H1 (cell line): ENCODE results near the gene LY6G5C. TPM values are rescaled to one million over a fixed set of nuclear protein-coding genes. Genes with fewer than 3 reads are reported as not detected.

Experiments used
- CTCF ChIA-PET: fragments of 300-600 bp; sonication (Branson Sonifier 250); formaldehyde crosslinking; loops from one replicate; lab custom pipeline; 2021; ENCODE audit not compliant: partially characterized antibody; lab: Charles Lee
- POLR2A ChIA-PET: fragments of 300-600 bp; sonication (Branson Sonifier 250); formaldehyde crosslinking; loops from one replicate; lab custom pipeline; 2021; ENCODE audit warnings: inconsistent platforms; ENCODE audit not compliant: partially characterized antibody; lab: Charles Lee
- DNase-seq, 2 experiments: peaks; one replicate each; pipeline versions ENCODE4 v3.0.0 to v3.0.0-alpha.2; 2010 to 2022; ENCODE audit warnings: low spot score in 2 of 2, low read depth in 1 of 2, mixed read lengths in 1 of 2
- FAIRE-seq: peaks from 2 replicates; lab custom pipeline; 2011; peaks lifted over from hg19 to GRCh38; lab: Jason Lieb, UNC
- H2AFZ ChIP-seq: 2 replicates; pipeline ENCODE4 v1.8.1; 2012; ENCODE audit warnings: low read length, inconsistent platforms
- H2AK5ac ChIP-seq: 2 replicates; pipeline ENCODE4 v1.6.1; 2013; ENCODE audit warnings: low read depth, low read length
- H2BK120ac ChIP-seq: replicated peaks from 2 replicates; pipeline ENCODE3; 2013; ENCODE audit warnings: low read depth, low read length, inconsistent platforms
- H2BK12ac ChIP-seq: 2 replicates; pipeline ENCODE4 v1.6.1; 2013; ENCODE audit warnings: low read depth, low read length
- H2BK15ac ChIP-seq: 2 replicates; pipeline ENCODE4 v1.6.1; 2013; ENCODE audit warnings: low read length
- H2BK20ac ChIP-seq: 2 replicates; pipeline ENCODE4 v1.6.1; 2013; ENCODE audit warnings: low read length
- H2BK5ac ChIP-seq: 2 replicates; pipeline ENCODE4 v1.6.1; 2013; ENCODE audit warnings: low read depth, low read length
- H3K14ac ChIP-seq: 2 replicates; pipeline ENCODE4 v1.6.1; 2013; ENCODE audit warnings: inconsistent platforms; ENCODE audit not compliant: insufficient read length
- H3K18ac ChIP-seq: 2 replicates; pipeline ENCODE4 v1.6.1; 2013; ENCODE audit warnings: low read length; ENCODE audit errors: extremely low read depth
- H3K23ac ChIP-seq: 2 replicates; pipeline ENCODE4 v1.6.1; 2013; ENCODE audit warnings: inconsistent platforms; ENCODE audit not compliant: insufficient read length
- H3K23me2 ChIP-seq: 2 replicates; pipeline ENCODE4 v1.6.1; 2013; ENCODE audit warnings: low read depth, low read length
- H3K27ac ChIP-seq: 2 replicates; pipeline ENCODE4 v1.6.1; 2011; ENCODE audit warnings: low read depth, low read length, inconsistent platforms
- H3K27me3 ChIP-seq, 4 experiments: replicated peaks in 1 of 4; 1 replicate in 1 of 4; 2 replicates in 3 of 4; pipeline versions ENCODE4 v1.6.1 to v1.8.1; 2011 to 2013; ENCODE audit warnings: low read length in 3 of 4, mild to moderate bottlenecking in 3 of 4, inconsistent platforms in 2 of 4, mixed read lengths in 2 of 4, moderate library complexity in 1 of 4; ENCODE audit not compliant: control insufficient read depth in 3 of 4, insufficient read depth in 3 of 4; ENCODE audit errors: extremely low read depth in 1 of 4
- H3K36me3 ChIP-seq, 4 experiments: 2 replicates each; pipeline versions ENCODE4 v1.6.1 to v1.8.1; 2011 to 2013; ENCODE audit warnings: mild to moderate bottlenecking in 4 of 4, low read length in 3 of 4, moderate library complexity in 2 of 4, control low read depth in 1 of 4, inconsistent platforms in 1 of 4; ENCODE audit not compliant: insufficient read depth in 4 of 4, control insufficient read depth in 2 of 4
- H3K4ac ChIP-seq: replicated peaks from 2 replicates; pipeline ENCODE3; 2013; ENCODE audit warnings: low read length, low read depth, mixed read lengths, inconsistent platforms; ENCODE audit not compliant: insufficient read length
- H3K4me1 ChIP-seq, 4 experiments: replicated peaks in 1 of 4; 1 replicate in 1 of 4; 2 replicates in 3 of 4; pipeline versions ENCODE4 v1.6.1 to v1.8.1; 2011 to 2013; ENCODE audit warnings: low read length in 3 of 4, inconsistent platforms in 2 of 4, mixed read lengths in 1 of 4; ENCODE audit not compliant: insufficient read depth in 4 of 4, control insufficient read depth in 3 of 4
- H3K4me2 ChIP-seq, 2 experiments: 2 replicates each; pipeline versions ENCODE4 v1.6.1 to v1.8.1; 2011 to 2013; ENCODE audit warnings: low read depth in 2 of 2, low read length in 2 of 2, control low read depth in 1 of 2, inconsistent platforms in 1 of 2, mild to moderate bottlenecking in 1 of 2; ENCODE audit not compliant: insufficient read depth in 1 of 2
- H3K4me3 ChIP-seq, 4 experiments: fragments of 200-600, 300-600 bp in 1 of 4; sonication (generic), shearing (Covaris generic), sonication (Bioruptor Twin) in 1 of 4; 2 replicates each; pipeline versions ENCODE4 v1.5.1 to v1.8.1; 2011 to 2016; ENCODE audit warnings: low read length in 4 of 4, low read depth in 3 of 4, control low read depth in 2 of 4, inconsistent platforms in 2 of 4, mild to moderate bottlenecking in 2 of 4, mixed read lengths in 1 of 4, moderate library complexity in 1 of 4; ENCODE audit not compliant: insufficient read depth in 2 of 4; ENCODE audit errors: extremely low read depth in 1 of 4
- H3K56ac ChIP-seq: replicated peaks from 2 replicates; pipeline ENCODE3; 2013; ENCODE audit warnings: low read depth, mild to moderate bottlenecking, mixed read lengths, low read length, inconsistent platforms; ENCODE audit not compliant: insufficient read length
- H3K79me1 ChIP-seq: 2 replicates; pipeline ENCODE4 v1.6.1; 2013; ENCODE audit warnings: low read depth, low read length, control low read depth
- H3K79me2 ChIP-seq, 2 experiments: 2 replicates each; pipeline versions ENCODE4 v1.6.1 to v1.8.1; 2012 to 2013; ENCODE audit warnings: low read length in 2 of 2, mild to moderate bottlenecking in 2 of 2, inconsistent platforms in 1 of 2; ENCODE audit not compliant: insufficient read depth in 2 of 2, control insufficient read depth in 1 of 2
- H3K9ac ChIP-seq, 4 experiments: replicated peaks in 1 of 4; 1 replicate in 1 of 4; 2 replicates in 3 of 4; pipeline versions ENCODE4 v1.6.1 to v1.8.1; 2011 to 2013; ENCODE audit warnings: low read depth in 3 of 4, low read length in 3 of 4, control low read depth in 2 of 4, mild to moderate bottlenecking in 2 of 4, moderate library complexity in 2 of 4, inconsistent platforms in 1 of 4; ENCODE audit errors: extremely low read depth in 1 of 4
- H3K9me3 ChIP-seq, 2 experiments: 2 replicates each; pipeline versions ENCODE4 v1.6.1 to v1.8.1; 2012 to 2013; ENCODE audit warnings: mild to moderate bottlenecking in 2 of 2, moderate library complexity in 2 of 2, control low read depth in 1 of 2, inconsistent platforms in 1 of 2, low read depth in 1 of 2, low read length in 1 of 2, mixed read lengths in 1 of 2; ENCODE audit not compliant: insufficient read depth in 2 of 2
- H4K20me1 ChIP-seq, 2 experiments: replicated peaks in 1 of 2; 2 replicates each; pipeline versions ENCODE3 to v1.8.1; 2011 to 2013; ENCODE audit warnings: inconsistent platforms in 2 of 2, low read length in 2 of 2, mild to moderate bottlenecking in 1 of 2; ENCODE audit not compliant: insufficient read depth in 2 of 2, control insufficient read depth in 1 of 2
- H4K5ac ChIP-seq: 2 replicates; pipeline ENCODE4 v1.6.1; 2013; ENCODE audit warnings: low read length, low read depth, mixed read lengths, inconsistent platforms; ENCODE audit not compliant: insufficient read length
- H4K8ac ChIP-seq: 2 replicates; pipeline ENCODE4 v1.8.0; 2013; ENCODE audit warnings: mild to moderate bottlenecking, moderate library complexity, low read length, inconsistent platforms; ENCODE audit not compliant: insufficient read depth; ENCODE audit errors: extremely low read depth
- H4K91ac ChIP-seq: replicated peaks from 2 replicates; pipeline ENCODE3; 2013; ENCODE audit warnings: low read length, mixed read lengths, inconsistent platforms; ENCODE audit not compliant: insufficient read length
- CBX5 ChIP-seq: fragments of 300-800, 300-1000 bp; sonication (generic); IDR thresholded peaks from 2 replicates; pipeline ENCODE4 v1.7.1; 2016; ENCODE audit warnings: antibody characterized with exemption, low read length, low read depth
- CBX8 ChIP-seq: fragments of 300-800, 300-1000 bp; sonication (generic); IDR thresholded peaks from 2 replicates; pipeline ENCODE4 v1.7.1; 2016; ENCODE audit warnings: low read depth, low read length, borderline replicate concordance
- EGR1 ChIP-seq: IDR thresholded peaks from 2 replicates; pipeline ENCODE4 v1.6.1; 2011; ENCODE audit warnings: low read depth, low read length, borderline replicate concordance
- GABPA ChIP-seq: IDR thresholded peaks from 2 replicates; pipeline ENCODE4 v1.6.1; 2011; ENCODE audit warnings: mild to moderate bottlenecking, low read length, moderate library complexity, borderline replicate concordance; ENCODE audit not compliant: insufficient read depth
- HDAC6 ChIP-seq: IDR thresholded peaks from one replicate; pipeline ENCODE4 v1.7.1; 2012; ENCODE audit warnings: low read depth, mild to moderate bottlenecking, inconsistent platforms, low read length, moderate library complexity
- MAFK ChIP-seq: IDR thresholded peaks from 2 replicates; pipeline ENCODE4 v1.6.1; 2012; ENCODE audit warnings: low read depth, mild to moderate bottlenecking, improper control_type of control experiment, low read length
- POLR2A ChIP-seq, 2 experiments: IDR thresholded peaks; 1 replicate in 1 of 2; 2 replicates in 1 of 2; pipeline ENCODE4 v1.6.1; 2011; ENCODE audit warnings: low read depth in 2 of 2, low read length in 2 of 2, mild to moderate bottlenecking in 2 of 2; ENCODE audit errors: control extremely low read depth in 1 of 2
- RAD21 ChIP-seq, 2 experiments: IDR thresholded peaks in 1 of 2; conservative IDR thresholded peaks in 1 of 2; 2 replicates each; pipeline ENCODE4 v1.6.1; 2011; ENCODE audit warnings: low read depth in 2 of 2, low read length in 2 of 2, improper control_type of control experiment in 1 of 2, inconsistent platforms in 1 of 2, mild to moderate bottlenecking in 1 of 2, moderate library complexity in 1 of 2
- SIX5 ChIP-seq: IDR thresholded peaks from 2 replicates; pipeline ENCODE4 v1.6.1; 2011; ENCODE audit warnings: mild to moderate bottlenecking, low read depth, low read length
- SRF ChIP-seq: IDR thresholded peaks from 2 replicates; pipeline ENCODE4 v1.6.1; 2011; ENCODE audit warnings: mild to moderate bottlenecking, low read depth, low read length, moderate library complexity
- TCF12 ChIP-seq: IDR thresholded peaks from 2 replicates; pipeline ENCODE4 v1.6.1; 2011; ENCODE audit warnings: low read depth, mild to moderate bottlenecking, low read length
- YY1 ChIP-seq: IDR thresholded peaks from 2 replicates; pipeline ENCODE4 v1.6.1; 2011; ENCODE audit warnings: low read depth, mild to moderate bottlenecking, low read length
- WGBS, 2 experiments: shearing (Covaris generic) in 1 of 2; methylation state at CpG; one replicate each; pipeline versions ENCODE4 v1.1.6 to v1.1.7; 2013 to 2015; ENCODE audit warnings: low lambda C conversion rate in 2 of 2, mixed read lengths in 2 of 2, inconsistent platforms in 1 of 2, low coverage in 1 of 2, missing lambda C conversion rate in 1 of 2; ENCODE audit not compliant: insufficient replicate concordance in 2 of 2, insufficient coverage in 1 of 2, insufficient read length in 1 of 2; ENCODE audit errors: extremely low coverage in 1 of 2, missing lambda C conversion rate in 1 of 2; 5-methylcytosine and 5-hydroxymethylcytosine counted together
- polyA plus RNA-seq, 7 experiments: library from polyadenylated mRNA; depleted of rRNA in 3 of 7; stranded (reverse) in 5 of 7; unstranded in 2 of 7; fragments of >200 nt in 5 of 7; fragments of 200-250 nt in 2 of 7; gene quantifications; 1 replicate in 5 of 7; 2 replicates in 1 of 7; 4 replicates in 1 of 7; pipeline versions ENCODE4 v1.2.1 to v1.2.3, GENCODE V29; 2011 to 2013; ENCODE audit warnings: missing spikeins in 2 of 7, mixed read lengths in 2 of 7
- total RNA-seq: library from RNA; stranded (reverse); fragmentation: NEBNext Ultra II Directional; extraction: Animal tissue kit (Norgen Biotek cat#: 25700); gene quantifications from 2 replicates; pipeline ENCODE4 v1.2.1, GENCODE V29; 2021

LY6G5C gene
- total and polyA plus RNA-seq, 2 of the 8 experiments (the other 6 are each of a cell fraction or from before 2014, with no cell fraction given) = 1.1 to 1.8 TPM

DNA sequence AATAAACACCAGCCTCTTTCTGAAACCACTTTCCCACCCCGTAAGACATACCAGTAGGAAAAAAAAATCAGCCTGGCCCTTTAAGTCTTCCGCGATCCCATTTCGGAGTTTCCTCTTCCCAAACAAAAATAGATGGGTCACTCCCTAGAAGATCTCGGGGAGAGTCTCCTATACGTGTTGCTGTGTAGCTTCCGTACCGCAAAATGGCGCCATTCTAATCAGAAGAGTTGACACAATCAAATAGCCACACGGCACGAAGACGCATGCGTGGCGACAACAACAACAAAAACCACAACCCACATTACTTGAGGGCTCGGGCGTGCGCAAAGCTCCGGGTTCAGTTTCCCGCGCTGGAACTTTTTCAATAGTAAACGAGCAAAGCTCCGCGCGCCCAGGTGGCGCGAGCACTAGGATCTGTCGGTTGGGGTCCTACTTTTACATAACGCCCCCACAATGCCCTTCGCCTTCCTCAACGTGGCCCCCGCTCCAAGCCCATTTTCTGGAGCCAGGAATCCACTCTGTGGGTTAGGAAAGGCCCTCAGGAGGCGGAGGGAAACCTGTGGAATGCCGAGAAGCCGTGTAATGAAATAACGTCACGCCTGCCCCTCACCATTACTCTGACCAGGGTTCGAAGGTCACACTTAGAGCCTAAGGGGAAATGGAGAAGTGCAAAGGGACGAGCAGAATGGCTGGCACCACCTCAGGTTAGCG lies 15.9 kb downstream of the LY6G5C start, which contains the start of gene GPANK1:
Gene GPANK1 (minus strand): TSS at position 208 of the 711 bp plus-strand sequence. CDS start 519 bp downstream, outside the sequence.
- Histone ChIP-seq H2BK12ac (peak within 1 kb of the TSS; percentile 30; the same call in 1 of the 2 replicates), H3K9me3 (no peaks in the 10 kb centered on the region), H3K14ac (no peak within 1 kb of the TSS), H2BK15ac (peak within 1 kb of the TSS; percentile 93; the same call in 1 of the 2 replicates), H3K56ac (peak within 1 kb of the TSS; percentile 43), H3K4me2 (peak within 1 kb of the TSS; percentile 74 to 82), H3K4ac (peak within 1 kb of the TSS; percentile 96), H4K5ac (peak within 1 kb of the TSS; percentile 85), H3K79me2 (peaks cover 0 to 44% of the 10 kb centered on the region in 2 experiments; a peak in 3 of 4 replicates), H4K91ac (peak within 1 kb of the TSS; percentile 94), H3K79me1 (peaks cover 9% of the 10 kb centered on the region), H4K20me1 (peaks cover 7 to 9% of the 10 kb centered on the region in 2 experiments), H3K4me3 (peak within 1 kb of the TSS; percentile 88 to 94 (median 91)), H3K18ac (peak within 1 kb of the TSS; percentile 98), H3K27ac (peak within 1 kb of the TSS; percentile 97), H2AK5ac (peak within 1 kb of the TSS; percentile 43; the same call in 1 of the 2 replicates), H2BK120ac (no peak within 1 kb of the TSS), H2BK5ac (peak within 1 kb of the TSS; percentile 91), H4K8ac (peak within 1 kb of the TSS; percentile 94; the same call in 1 of the 2 replicates), H3K27me3 (no peaks in the 10 kb centered on the region), H2BK20ac (no peak within 1 kb of the TSS), H3K4me1 (peaks cover 0 to 15% (median 4%) of the 10 kb centered on the region in 4 experiments; a peak in 5 of 7 replicates), H3K36me3 (peaks cover 27 to 46% (median 35%) of the 10 kb centered on the region in 4 experiments), H3K23ac (no peak within 1 kb of the TSS), H3K9ac (peak within 1 kb of the TSS; percentile 80 to 95 (median 90)), H2AFZ (peak within 1 kb of the TSS; percentile 25; the same call in 1 of the 2 replicates), H3K23me2 (peaks cover 11% of the 10 kb centered on the region)
- CTCF ChIA-PET = interaction anchor here (0.5 to 3.8 kb wide), 15 partner anchors 8 to 223 kb away, joined by 3 to 38 read pairs (median 4); partner anchors contain the start of genes APOM, BAG6 and TNF
- FAIRE-seq = no peak
- DNase-seq = peak; percentile 65 to 77
- 1% methylated on average over 38 of the region's 39 CpGs; no CpG with 5 or more reads in 1 of the 2 experiments for WGBS, 2 experiments
- POLR2A ChIA-PET = interaction anchor here (0.6 to 25.5 kb wide), 46 partner anchors 8 to 1306 kb away, joined by 3 to 883 read pairs (median 5); partner anchors contain the start of genes ABHD16A, AIF1, APOM and ATP6V1G2
- peak; percentile 95 for TF ChIP-seq YY1
- TF ChIP-seq POLR2A (IDR thresholded peaks at IDR 0.05; ENCODE audit: control extremely low read depth in 1 of 2, low read depth in 2 of 2, low read length in 2 of 2) = no peak; a peak in 1 of 3 replicates
- no peak for TF ChIP-seq CBX5
- no peak for TF ChIP-seq SRF
- no peak for TF ChIP-seq HDAC6
- no peak for TF ChIP-seq RAD21 (IDR thresholded peaks at IDR 0.05 in 1 of 2, conservative IDR thresholded peaks at IDR 0.05 in 1 of 2; ENCODE audit: low read depth in 2 of 2, low read length in 2 of 2)
- 0 out of 2 replicates have a peak, but pooled peaks have one; percentile 20 for TF ChIP-seq TCF12
- TF ChIP-seq MAFK = no peak
- peak; percentile 38; the same call in 1 of the 2 replicates for TF ChIP-seq EGR1
- TF ChIP-seq SIX5 = no peak
- no peak for TF ChIP-seq CBX8
- no peak for TF ChIP-seq GABPA
